Mucosa of rectum (tissue), 2 donors: ENCODE results near the gene SLC2A1.
A peak's percentile ranks its signal among the peaks of the same experiment; 100 is the strongest.

Source experiments
- H3K27ac ChIP-seq, 2 donors: one replicate each; pipeline ENCODE4 v1.7.0; 2013; ENCODE audit warnings: inconsistent platforms in 2 of 2, low read depth in 2 of 2, low read length in 2 of 2
- H3K27me3 ChIP-seq, 2 donors: one replicate each; pipeline ENCODE4 v1.7.0; 2013; ENCODE audit warnings: low read length in 2 of 2; ENCODE audit not compliant: control insufficient read depth in 2 of 2, insufficient read depth in 2 of 2
- H3K36me3 ChIP-seq, 2 donors: one replicate each; pipeline ENCODE4 v1.7.0; 2013; ENCODE audit warnings: low read length in 2 of 2; ENCODE audit not compliant: control insufficient read depth in 2 of 2, insufficient read depth in 2 of 2
- H3K4me1 ChIP-seq, 2 donors: one replicate each; pipeline ENCODE4 v1.7.0; 2013; ENCODE audit warnings: low read length in 2 of 2, mild to moderate bottlenecking in 1 of 2; ENCODE audit not compliant: control insufficient read depth in 2 of 2, insufficient read depth in 2 of 2
- H3K4me3 ChIP-seq, 2 donors: one replicate each; pipeline ENCODE4 v1.7.0; 2013; ENCODE audit warnings: low read length in 2 of 2
- H3K9ac ChIP-seq, 2 donors: one replicate each; pipeline ENCODE4 v1.7.0; 2013; ENCODE audit warnings: low read length in 2 of 2, low read depth in 1 of 2, mild to moderate bottlenecking in 1 of 2
- H3K9me3 ChIP-seq, 2 donors: one replicate each; pipeline ENCODE4 v1.7.0; 2013; ENCODE audit warnings: low read length in 2 of 2; ENCODE audit not compliant: control insufficient read depth in 2 of 2
- donor health status: healthy.
- donor health status: Normal muscosa, but diverticular disease.

SLC2A1 gene

DNA sequence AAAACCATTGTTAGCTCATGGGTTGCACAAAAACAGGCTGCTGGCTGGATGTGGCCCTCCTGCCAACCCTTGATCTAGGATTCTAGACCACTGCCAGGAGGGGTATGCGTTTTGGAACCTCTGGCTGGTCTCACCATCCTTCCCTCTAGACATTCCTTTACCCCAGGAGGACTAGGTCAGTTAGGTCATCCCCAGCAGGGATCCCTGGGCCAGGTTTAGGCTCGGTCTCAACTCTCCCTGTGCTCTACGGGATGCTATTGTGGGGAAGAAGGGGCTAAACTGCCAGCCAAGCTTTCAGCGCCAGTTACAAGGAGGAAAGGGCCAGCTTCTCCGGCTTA, 22.7 kb downstream of the SLC2A1 start:
- Histone ChIP-seq H3K27ac (peak overlapping the region; percentile 85 to 87), H3K36me3 (peaks cover 0 to 3% of the 10 kb centered on the region in 2 donors), H3K9me3 (no peaks in the 10 kb centered on the region), H3K4me1 (peaks cover 71 to 96% of the 10 kb centered on the region in 2 donors), H3K4me3 (no peak overlapping the region), H3K9ac (peak overlapping the region in 1 of 2 donors; percentile 54), H3K27me3 (no peaks in the 10 kb centered on the region)

DNA sequence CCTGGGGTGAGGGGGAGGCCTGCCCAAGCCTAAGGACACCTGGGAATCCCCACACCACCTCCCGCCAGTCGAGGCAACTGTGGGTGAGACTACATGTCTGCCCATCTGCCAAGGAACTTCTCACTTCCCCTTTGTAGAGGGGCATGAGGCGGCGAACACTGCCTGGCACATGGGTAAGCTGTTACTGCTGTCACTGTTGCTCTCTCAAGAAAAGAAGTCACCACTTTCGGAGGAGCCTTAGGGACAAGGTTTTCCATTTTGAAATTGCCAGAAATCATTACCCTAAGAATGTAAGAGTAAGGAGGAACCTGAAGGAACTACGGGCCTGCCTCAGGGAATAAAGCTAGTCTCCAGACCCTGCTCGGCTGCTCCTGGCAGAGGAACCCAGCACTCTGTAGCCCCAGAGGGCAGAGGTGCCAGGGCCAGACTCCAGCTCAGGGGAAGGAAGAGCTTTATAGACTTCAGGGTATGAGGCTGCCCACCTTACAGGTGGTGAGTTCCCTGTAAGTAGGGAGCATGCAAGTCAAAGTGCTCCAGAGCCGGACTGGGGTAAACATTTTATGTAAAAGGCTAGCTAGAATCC, 23.3 kb downstream of the SLC2A1 start:
- Histone ChIP-seq H3K4me3 (no peak overlapping the region), H3K4me1 (peaks cover 73 to 95% of the 10 kb centered on the region in 2 donors), H3K9me3 (no peaks in the 10 kb centered on the region), H3K36me3 (peaks cover 1 to 5% of the 10 kb centered on the region in 2 donors), H3K27me3 (no peaks in the 10 kb centered on the region), H3K27ac (peak overlapping the region; percentile 85 to 87), H3K9ac (peak overlapping the region in 1 of 2 donors; percentile 9)

DNA sequence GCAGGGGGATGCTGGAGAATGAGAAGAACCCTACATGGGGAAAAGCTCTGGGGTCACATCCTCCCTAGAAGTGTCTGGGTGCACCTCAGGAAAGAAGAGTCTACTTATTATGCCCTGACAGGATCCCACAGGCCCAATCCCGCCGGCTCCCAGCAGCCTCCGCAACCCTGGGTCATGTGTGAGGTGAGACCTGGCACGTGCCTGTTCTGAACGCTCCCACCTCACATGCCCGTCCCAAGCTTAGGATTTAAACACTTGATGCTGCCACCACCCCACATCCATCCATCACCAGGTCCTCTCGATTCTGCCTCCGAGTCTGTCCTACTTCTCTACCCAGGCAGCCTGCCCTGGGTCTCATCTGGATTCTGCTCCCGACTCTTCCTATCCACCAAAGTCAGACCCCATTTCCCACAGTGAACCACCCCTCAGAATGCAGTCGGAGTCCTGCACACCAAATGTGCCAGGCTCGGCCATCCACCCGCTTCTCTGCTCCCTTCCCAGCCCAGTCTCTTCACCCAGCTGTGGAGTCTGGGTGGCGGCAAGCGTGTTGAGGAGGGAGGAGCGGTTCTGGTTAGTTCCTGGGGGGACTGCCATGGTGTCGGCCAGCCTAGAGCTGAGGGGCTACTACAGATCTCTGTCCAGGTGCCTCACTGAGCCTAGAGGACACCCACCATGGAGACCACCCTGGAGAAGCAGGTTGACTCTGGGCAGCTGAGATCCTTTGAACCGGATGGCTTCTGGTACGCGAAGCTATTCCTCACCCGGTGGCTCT, 23.9 kb downstream of the SLC2A1 start:
- Histone ChIP-seq H3K27ac (peak overlapping the region; percentile 85 to 87), H3K9ac (no peak overlapping the region), H3K27me3 (no peaks in the 10 kb centered on the region), H3K36me3 (peaks cover 8 to 12% of the 10 kb centered on the region in 2 donors), H3K4me3 (no peak overlapping the region), H3K4me1 (peaks cover 73 to 89% of the 10 kb centered on the region in 2 donors), H3K9me3 (no peaks in the 10 kb centered on the region)

GRCh38 chr1:42933610-42934491, 24.8 kb downstream of the SLC2A1 start:
- no peak overlapping the region for H3K9ac ChIP-seq
- H3K9me3 ChIP-seq = no peaks in the 10 kb centered on the region
- peaks cover 65 to 80% of the 10 kb centered on the region in 2 donors for H3K4me1 ChIP-seq
- H3K27me3 ChIP-seq = no peaks in the 10 kb centered on the region
- no peak overlapping the region for H3K4me3 ChIP-seq
- H3K36me3 ChIP-seq = peaks cover 17 to 18% of the 10 kb centered on the region in 2 donors
- peak overlapping the region; percentile 7 to 95 for H3K27ac ChIP-seq

DNA sequence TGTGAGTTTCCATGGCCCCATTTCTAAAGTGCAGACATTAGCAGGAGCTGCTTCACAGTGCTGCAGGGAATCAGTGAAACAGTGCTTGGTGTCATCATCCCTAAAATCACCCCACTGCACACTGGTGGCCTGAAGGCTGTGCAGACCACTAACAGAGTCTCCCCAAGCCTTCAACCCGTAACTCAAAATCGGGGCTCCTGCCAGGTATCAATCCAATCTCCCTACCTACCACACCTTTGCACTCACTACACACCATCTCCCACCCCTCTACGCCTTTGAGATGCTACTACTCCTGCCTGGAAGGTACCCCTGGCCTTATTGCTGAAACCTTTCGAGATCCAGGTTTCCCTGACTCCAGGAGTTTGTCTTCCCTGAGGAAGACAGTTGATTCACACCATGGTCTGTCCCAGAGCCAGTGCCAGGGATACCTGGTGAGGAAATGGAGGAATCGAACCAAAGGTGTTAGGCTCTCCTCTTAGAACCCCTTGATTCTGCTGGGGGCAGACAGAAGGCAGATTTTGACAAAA, 25.5 kb downstream of the SLC2A1 start:
- H3K4me3 ChIP-seq = no peak overlapping the region
- H3K27me3 ChIP-seq = no peaks in the 10 kb centered on the region
- H3K4me1 ChIP-seq = peaks cover 58 to 73% of the 10 kb centered on the region in 2 donors
- H3K27ac ChIP-seq = peak overlapping the region; percentile 95
- H3K9ac ChIP-seq = peak overlapping the region in 1 of 2 donors; percentile 11
- peaks cover 24 to 25% of the 10 kb centered on the region in 2 donors for H3K36me3 ChIP-seq
- no peaks in the 10 kb centered on the region for H3K9me3 ChIP-seq

GRCh38 chr1:42932442-42932941, 26.2 kb downstream of the SLC2A1 start:
- H3K4me1 ChIP-seq = peaks cover 52 to 67% of the 10 kb centered on the region in 2 donors

DNA sequence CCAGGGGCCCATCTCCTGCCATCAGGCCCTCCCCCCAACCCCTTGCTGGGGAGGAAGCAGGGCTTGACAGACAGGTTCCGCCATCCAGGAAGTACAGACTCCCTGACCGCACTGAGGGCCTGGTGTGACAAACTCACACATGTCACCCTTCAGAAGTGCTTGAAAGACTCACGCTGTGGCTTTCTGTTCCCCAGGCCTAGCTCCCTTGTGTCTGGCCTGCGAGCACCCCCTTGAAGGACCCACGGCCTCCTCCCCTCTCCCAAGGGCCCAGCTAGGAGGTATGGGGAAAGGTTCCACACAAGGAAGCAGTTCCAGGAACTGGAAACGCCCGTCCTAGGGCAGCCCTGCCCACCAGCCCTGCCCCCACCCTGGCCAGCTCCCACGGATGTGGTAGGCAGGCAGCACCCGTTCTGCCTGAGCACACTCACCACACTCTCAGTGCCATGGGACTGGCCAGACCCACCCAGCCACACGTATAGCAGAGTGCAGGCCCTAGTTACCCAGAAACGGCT, 26.7 kb downstream of the SLC2A1 start:
- Histone ChIP-seq H3K4me3 (peak overlapping the region; percentile 15 to 53), H3K27me3 (no peaks in the 10 kb centered on the region), H3K9ac (peak overlapping the region; percentile 44 to 60), H3K36me3 (peaks cover 36% of the 10 kb centered on the region in 2 donors), H3K9me3 (no peaks in the 10 kb centered on the region), H3K4me1 (peaks cover 46 to 62% of the 10 kb centered on the region in 2 donors), H3K27ac (peak overlapping the region; percentile 95)

More at GRCh38 chr1:42932442-42932941, 26.2 kb downstream of the SLC2A1 start:
- Histone ChIP-seq H3K9ac (peak overlapping the region; percentile 44 to 60), H3K4me3 (peak overlapping the region in 1 of 2 donors; percentile 53), H3K27ac (peak overlapping the region; percentile 95), H3K27me3 (no peaks in the 10 kb centered on the region), H3K9me3 (no peaks in the 10 kb centered on the region), H3K36me3 (peaks cover 31% of the 10 kb centered on the region in 2 donors)

GRCh38 chr1:42931108-42931539, 27.5 kb downstream of the SLC2A1 start:
- H3K27ac ChIP-seq = peak overlapping the region; percentile 95
- peaks cover 38 to 53% of the 10 kb centered on the region in 2 donors for H3K4me1 ChIP-seq
- H3K27me3 ChIP-seq = no peaks in the 10 kb centered on the region
- no peaks in the 10 kb centered on the region for H3K9me3 ChIP-seq
- H3K4me3 ChIP-seq = peak overlapping the region in 1 of 2 donors; percentile 29
- peaks cover 42 to 43% of the 10 kb centered on the region in 2 donors for H3K36me3 ChIP-seq
- H3K9ac ChIP-seq = peak overlapping the region in 1 of 2 donors; percentile 21
